ENCODE data around the gene HTRA2.
A peak's percentile ranks its signal among the peaks of the same experiment; 100 is the strongest.

GRCh38 chr2:74553892-74554819 lies 24.4 kb downstream of the HTRA2 start, which contains the start of the genes DOK1 and LOXL3:
- no peak for TF ChIP-seq EZH2 (IDR thresholded peaks at IDR 0.05)
- TF ChIP-seq POLR2AphosphoS5 (IDR thresholded peaks at IDR 0.05; ENCODE audit: borderline replicate concordance, low read depth, low read length), result 0 out of 2 replicates have a peak, but pooled peaks have one; percentile 22

Data from SK-N-MC (cell line).